GM19035 (cell line): ENCODE results near the gene DIP2C.
"Not testable (repeated sequence)": the region's sequence is repeated elsewhere in the genome, so short reads cannot be mapped to it uniquely, and the experiment has no call there.

Experiments
- ATAC-seq: cut with Tn5 transposase; IDR thresholded peaks from one replicate; pipeline ENCODE4 v1.9.1; 2021; ENCODE audit not compliant: unreplicated experiment

Gene DIP2C

DNA sequence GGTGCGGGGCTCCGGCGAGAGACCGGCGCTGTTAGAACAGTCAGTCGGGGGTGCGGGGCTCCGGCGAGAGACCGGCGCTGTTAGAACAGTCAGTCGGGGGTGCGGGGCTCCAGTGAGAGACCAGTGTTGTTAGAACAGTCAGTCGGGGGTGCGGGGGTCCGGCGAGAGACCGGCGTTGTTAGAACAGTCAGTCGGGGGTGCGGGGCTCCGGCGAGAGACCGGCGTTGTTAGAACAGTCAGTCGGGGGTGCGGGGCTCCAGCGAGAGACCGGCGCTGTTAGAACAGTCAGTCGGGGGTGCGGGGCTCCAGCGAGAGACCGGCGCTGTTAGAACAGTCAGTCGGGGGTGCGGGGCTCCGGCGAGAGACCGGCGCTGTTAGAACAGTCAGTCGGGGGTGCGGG lies 366.4 kb downstream of the DIP2C start:
- ATAC-seq, result not testable (repeated sequence)

DNA sequence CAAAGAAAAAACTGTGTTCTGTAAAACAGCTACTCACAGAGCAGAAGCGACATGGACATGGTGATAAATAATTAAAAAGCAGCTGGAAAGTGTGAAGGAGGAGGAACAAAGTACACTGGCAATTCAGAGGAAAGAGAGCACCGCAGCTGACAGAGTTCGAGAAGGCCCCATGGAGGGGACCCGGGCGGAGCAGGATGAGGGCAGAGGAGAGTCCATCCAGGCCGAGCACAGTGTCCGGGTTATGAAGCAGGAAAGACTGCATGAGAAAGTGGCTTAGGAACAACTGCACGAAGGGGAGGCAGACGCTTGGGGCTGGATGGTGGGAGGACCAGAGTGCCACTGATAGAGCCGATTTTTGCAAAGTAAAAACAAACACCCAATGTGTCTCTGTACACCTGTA lies 368.7 kb downstream of the DIP2C start:
- ATAC-seq, result no peak

DNA sequence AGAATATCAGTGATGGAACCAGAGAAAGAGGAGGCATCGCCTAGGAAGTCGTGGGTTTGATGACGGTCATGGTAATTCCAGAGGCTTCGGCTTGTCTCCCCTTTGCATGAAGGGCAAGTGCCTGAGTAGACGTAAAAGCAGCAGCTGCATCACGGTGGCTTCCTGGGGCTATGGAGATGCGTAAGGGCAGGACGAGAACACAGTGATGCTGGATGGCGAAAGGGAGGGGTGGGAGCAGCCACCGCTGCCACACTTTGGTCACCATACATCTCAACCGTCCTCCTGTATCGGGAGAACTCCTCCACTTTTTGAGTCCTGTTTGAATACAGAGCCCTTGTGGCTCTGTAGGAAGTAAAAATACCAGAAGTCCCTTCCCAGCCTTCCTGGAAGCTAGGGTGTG lies 371.5 kb downstream of the DIP2C start:
- no peak for ATAC-seq

DNA sequence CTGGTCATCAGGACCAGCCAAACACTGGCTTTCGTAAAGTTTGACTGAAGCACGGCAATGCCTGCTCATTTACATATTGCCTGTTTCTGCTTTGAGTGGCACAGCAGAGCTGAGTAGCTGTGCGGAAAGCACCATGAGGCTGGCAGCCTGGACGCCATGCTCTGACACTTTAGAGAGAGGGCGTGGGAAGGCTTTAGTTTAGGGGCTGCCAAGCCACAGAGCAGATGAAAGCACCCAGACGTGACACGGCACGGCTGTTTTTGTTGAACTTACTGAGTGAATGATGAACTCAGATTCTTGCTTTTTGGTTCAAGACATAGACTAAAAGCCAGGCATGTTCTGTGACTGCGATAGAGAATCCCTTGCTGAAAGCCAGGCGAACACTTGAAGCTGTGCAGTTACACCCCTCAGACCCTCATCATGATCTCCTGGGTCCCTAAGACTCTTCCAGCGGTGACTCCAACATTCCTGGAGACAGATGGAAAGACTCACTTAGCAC lies 372.1 kb downstream of the DIP2C start:
- peak; percentile 95 for ATAC-seq

- ATAC-seq, result no peak
Observed at GRCh38 chr10:316390-316789, 373.1 kb downstream of the DIP2C start.

- no peak for ATAC-seq
Observed at GRCh38 chr10:314871-315270, 374.6 kb downstream of the DIP2C start.

GRCh38 chr10:314381-314780 lies 375.1 kb downstream of the DIP2C start:
- no peak for ATAC-seq

- no peak for ATAC-seq
Observed at GRCh38 chr10:311901-312665, 377.4 kb downstream of the DIP2C start.

- no peak for ATAC-seq
Observed at GRCh38 chr10:310976-311639, 378.4 kb downstream of the DIP2C start.

- ATAC-seq, result no peak
Observed at GRCh38 chr10:310371-310770, 379.1 kb downstream of the DIP2C start.

DNA sequence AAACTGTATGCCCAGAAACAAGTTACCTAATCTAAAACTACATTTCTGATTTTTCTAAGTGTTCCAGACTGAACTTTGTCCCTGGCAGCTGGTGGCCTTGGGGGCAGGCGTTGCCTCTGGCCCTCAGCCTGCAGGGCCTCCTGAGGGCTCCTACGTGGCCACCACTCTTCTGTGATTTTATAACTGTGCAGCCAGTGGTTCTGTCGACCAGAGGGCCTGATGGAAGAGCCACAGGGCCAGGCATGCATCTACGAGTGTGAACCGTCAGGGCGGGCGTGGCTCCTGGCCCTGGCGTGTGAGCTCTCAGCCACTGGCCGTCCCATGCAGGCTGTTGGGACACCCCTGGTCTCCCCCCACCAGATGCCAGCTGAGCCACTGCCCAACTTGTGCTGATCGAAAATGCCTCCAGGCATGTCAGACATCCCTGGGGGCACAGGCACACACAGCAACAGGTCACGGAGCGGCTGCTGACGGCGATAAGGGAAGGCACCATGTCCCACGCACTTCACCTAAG lies 380.8 kb downstream of the DIP2C start:
- ATAC-seq, result no peak

DNA sequence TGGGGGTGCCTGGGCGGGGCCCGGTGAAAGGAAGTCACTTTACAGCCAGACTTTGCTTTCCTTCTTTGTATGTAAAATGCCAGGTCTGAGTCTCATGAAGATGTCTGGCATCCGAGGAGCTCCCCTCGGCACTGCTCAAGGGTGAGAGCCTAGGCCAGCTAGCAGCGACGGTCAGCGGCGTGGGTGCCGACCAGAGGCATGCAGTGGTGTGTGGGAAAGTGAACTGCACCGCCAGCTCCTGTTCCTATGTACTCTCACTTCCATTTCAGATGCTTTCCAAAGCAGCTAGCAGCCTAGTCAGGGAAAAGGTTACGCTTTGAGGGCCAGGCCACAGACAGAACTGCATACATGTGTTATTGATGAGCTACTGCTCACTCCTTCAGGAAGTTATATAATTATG lies 381.4 kb downstream of the DIP2C start:
- no peak for ATAC-seq

DNA sequence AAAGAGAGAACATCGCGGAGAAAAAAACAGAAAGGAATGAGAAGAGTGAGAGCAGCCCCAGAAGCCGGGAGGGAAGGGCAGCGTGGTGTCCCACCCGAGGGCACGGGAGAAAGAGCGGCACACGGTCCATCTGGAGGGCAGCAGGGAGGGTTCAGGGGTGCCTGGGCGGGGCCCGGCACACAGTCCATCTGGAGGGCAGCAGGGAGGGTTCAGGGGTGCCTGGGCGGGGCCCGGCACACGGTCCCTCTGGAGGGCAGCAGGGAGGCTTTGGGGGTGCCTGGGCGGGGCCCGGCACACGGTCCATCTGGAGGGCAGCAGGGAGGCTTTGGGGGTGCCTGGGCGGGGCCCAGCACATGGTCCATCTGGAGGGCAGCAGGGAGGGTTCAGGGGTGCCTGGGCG lies 381.8 kb downstream of the DIP2C start:
- no peak for ATAC-seq

- ATAC-seq, result no peak
Observed at GRCh38 chr10:306675-307185, 382.7 kb downstream of the DIP2C start.

DNA sequence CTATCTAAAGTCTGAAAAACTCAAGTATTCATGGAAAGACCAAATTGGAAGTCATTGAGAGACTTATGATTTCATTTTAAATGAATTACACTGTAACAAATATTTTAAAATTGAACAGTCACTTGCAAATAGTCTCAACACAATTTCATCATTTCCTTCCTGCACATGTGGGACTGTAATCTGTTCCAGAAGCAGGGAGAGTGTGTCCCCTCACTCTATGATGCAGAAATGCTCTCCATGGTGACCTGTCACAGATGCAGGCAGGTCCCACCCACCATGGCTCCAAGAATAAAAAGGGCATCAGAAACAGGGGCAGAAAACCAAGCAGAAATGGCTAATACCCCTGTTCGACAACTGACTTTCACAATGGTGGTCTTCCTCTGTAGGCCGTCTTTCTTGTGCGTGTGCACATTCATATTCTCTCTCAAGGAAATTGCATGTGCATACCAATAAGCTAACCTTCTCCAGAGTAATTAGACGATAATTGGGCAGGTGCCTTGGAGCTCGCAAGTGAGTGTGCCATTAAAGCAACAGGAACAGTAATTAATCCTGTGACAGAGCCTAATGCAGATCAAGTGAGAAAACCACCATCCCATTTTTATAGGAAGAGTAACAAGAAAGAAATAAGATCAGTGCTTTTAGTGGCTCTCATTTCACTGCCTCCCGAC lies 383.3 kb downstream of the DIP2C start:
- no peak for ATAC-seq

- ATAC-seq, result no peak
Observed at GRCh38 chr10:305034-305433, 384.4 kb downstream of the DIP2C start.

GRCh38 chr10:301536-301935 lies 387.9 kb downstream of the DIP2C start:
- no peak for ATAC-seq

DNA sequence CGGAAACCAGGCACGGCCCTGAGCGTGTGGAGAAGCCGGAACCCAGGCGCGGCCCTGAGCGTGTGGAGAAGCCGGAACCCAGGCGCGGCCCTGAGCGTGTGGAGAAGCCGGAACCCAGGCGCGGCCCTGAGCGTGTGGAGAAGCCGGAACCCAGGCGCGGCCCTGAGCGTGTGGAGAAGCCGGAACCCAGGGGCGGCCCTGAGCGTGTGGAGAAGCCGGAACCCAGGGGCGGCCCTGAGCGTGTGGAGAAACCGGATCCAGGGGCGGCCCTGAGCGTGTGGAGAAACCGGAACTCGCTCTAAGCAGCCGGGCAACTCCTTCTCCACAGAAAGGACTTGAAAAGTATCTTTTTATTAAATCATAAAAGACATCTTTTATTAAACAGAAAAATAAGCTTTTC lies 388.9 kb downstream of the DIP2C start:
- ATAC-seq, result not testable (repeated sequence)

DNA sequence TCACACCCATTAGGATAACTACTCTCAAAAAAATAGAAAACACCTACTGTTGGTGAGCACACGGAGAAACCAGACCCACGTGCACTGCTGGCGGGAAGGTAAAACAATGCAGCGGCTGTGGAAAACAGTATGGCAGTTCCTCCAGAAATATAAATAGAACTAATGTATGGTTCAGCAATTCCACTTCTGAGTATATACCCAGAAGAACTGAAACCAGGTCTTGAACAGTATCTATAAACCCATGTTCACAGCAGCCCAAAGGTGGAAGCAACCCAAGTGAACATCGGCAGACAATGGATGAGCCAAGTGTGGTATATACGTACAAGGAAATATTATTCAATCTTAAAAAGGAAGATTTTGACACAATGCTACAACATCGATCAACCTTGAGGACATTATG lies 389.5 kb downstream of the DIP2C start:
- ATAC-seq, result no peak

- ATAC-seq, result no peak
Observed at GRCh38 chr10:299512-299911, 390.0 kb downstream of the DIP2C start.

DNA sequence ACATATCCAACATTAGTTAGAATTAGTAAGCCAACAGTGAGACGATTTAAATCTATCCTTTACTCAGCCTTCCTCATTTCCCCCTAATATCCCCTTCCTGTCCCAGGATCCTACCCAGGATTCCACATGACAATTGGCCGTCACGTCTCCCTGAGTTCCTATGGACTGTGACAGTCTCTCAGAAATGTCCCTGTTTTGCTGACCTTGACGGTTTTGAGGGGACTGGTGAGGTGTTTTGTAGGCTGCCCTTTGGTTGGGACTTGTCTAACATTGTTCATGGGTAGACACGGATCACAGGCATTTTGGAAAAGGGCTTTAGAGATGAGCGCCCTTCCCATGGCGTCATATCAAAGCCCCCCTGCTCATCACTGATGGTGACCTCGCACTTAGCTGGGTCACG lies 391.4 kb downstream of the DIP2C start:
- no peak for ATAC-seq

GRCh38 chr10:297567-297966 lies 391.9 kb downstream of the DIP2C start:
- no peak for ATAC-seq
